ENCODE results near the gene FBXL7.

GRCh38 chr5:15799014-15799413 is 299.0 kb downstream of the FBXL7 start:
- TF ChIP-seq CTCF (conservative IDR thresholded peaks at IDR 0.05; ENCODE audit: low read length) (no peak), EZH2phosphoT487 (IDR thresholded peaks at IDR 0.05; ENCODE audit: borderline replicate concordance, low read depth, low read length) (no peak)
